Calu3 (cell line): ENCODE data around the gene TMEM170A. TPM values are rescaled to one million over a fixed set of nuclear protein-coding genes. Genes with fewer than 3 reads are reported as not detected.

Source experiments
- BruUV-seq: library from RNA; stranded (reverse); fragments of 400-500 nt; replicated peaks from 2 replicates; lab custom pipeline; 2021; lab: Mats Ljungman, UMichigan
- CTCF ChIA-PET: fragments of 300-600 bp; sonication (Branson Sonifier 250); formaldehyde crosslinking; loops from one replicate; lab custom pipeline; 2022; ENCODE audit warnings: antibody characterized with exemption; lab: Charles Lee
- DNase-seq: peaks from one replicate; pipeline ENCODE4 v3.0.0; 2022
- H3K27ac Mint-ChIP-seq: one replicate; pipeline ENCODE4 v1.8.0; 2022; ENCODE audit warnings: mixed read lengths; ENCODE audit not compliant: unreplicated experiment
- H3K27me3 Mint-ChIP-seq: one replicate; pipeline ENCODE4 v1.8.0; 2022; ENCODE audit warnings: mixed read lengths; ENCODE audit not compliant: unreplicated experiment
- H3K36me3 Mint-ChIP-seq: one replicate; pipeline ENCODE4 v1.8.0; 2022; ENCODE audit warnings: mild to moderate bottlenecking, moderate library complexity, mixed read lengths; ENCODE audit not compliant: insufficient read depth, unreplicated experiment
- H3K4me1 Mint-ChIP-seq: one replicate; pipeline ENCODE4 v1.8.0; 2022; ENCODE audit warnings: mild to moderate bottlenecking, low read depth, mixed read lengths; ENCODE audit not compliant: unreplicated experiment
- H3K4me3 Mint-ChIP-seq: one replicate; pipeline ENCODE4 v1.8.0; 2022; ENCODE audit warnings: mild to moderate bottlenecking, low read depth, moderate library complexity, mixed read lengths; ENCODE audit not compliant: unreplicated experiment
- H3K9me3 Mint-ChIP-seq: one replicate; pipeline ENCODE4 v1.8.0; 2022; ENCODE audit warnings: low read depth, mixed read lengths; ENCODE audit not compliant: unreplicated experiment
- CTCF ChIP-seq: fragments of 200-600 bp; IDR thresholded peaks from one replicate; pipeline ENCODE4 v1.8.0; 2022; ENCODE audit warnings: antibody characterized with exemption; ENCODE audit not compliant: unreplicated experiment
- intact Hi-C: fragments of 100-400 bp; cut with micrococcal nuclease; formaldehyde crosslinking; loops from one replicate; pipeline ENCODE4 v1.10.0; 2022; ENCODE audit not compliant: unreplicated experiment
- total RNA-seq: library from RNA; stranded (reverse); gene quantifications from 2 replicates; pipeline ENCODE4 v1.2.3, GENCODE V29; 2022

Gene TMEM170A
- total RNA-seq, 1 experiment from 2014 or later, result 52.5 TPM

- H3K4me1 Mint-ChIP-seq, result peaks cover 6% of the 10 kb centered on the region
- peaks cover 12% of the 10 kb centered on the region for H3K27me3 Mint-ChIP-seq
- H3K36me3 Mint-ChIP-seq, result peaks cover 6% of the 10 kb centered on the region
- peak within 1 kb of the TSS; percentile 72 for H3K4me3 Mint-ChIP-seq
- peak within 1 kb of the TSS; percentile 54 for H3K27ac Mint-ChIP-seq
- intact Hi-C loops, result no loop called here
- DNase-seq, result peak; percentile 76
- TF ChIP-seq CTCF, result no peak
- no peaks in the 10 kb centered on the region for H3K9me3 Mint-ChIP-seq
- CTCF ChIA-PET, result interaction anchor here (0.5 to 1.8 kb wide), 6 partner anchors 9 to 899 kb away, joined by 3 to 10 read pairs (median 4); no protein-coding TSS in a partner anchor
- BruUV-seq, result no TSS peak
Measured at GRCh38 chr16:75495076-75495674, 30.7 kb upstream of the TMEM170A start, which contains the start of gene CHST6. TSS of gene CHST6 (minus strand) at chr16:75495441. CDS start at chr16:75479828, 15,613 bp downstream.

- peaks cover 6% of the 10 kb centered on the region for H3K36me3 Mint-ChIP-seq
- H3K27ac Mint-ChIP-seq, result peak overlapping the region; percentile 54
- H3K27me3 Mint-ChIP-seq, result peaks cover 12% of the 10 kb centered on the region
- intact Hi-C loops, result no loop called here
- H3K4me1 Mint-ChIP-seq, result peaks cover 6% of the 10 kb centered on the region
- TF ChIP-seq CTCF, result no peak
- no peak for DNase-seq
- H3K4me3 Mint-ChIP-seq, result peak overlapping the region; percentile 72
- H3K9me3 Mint-ChIP-seq, result no peaks in the 10 kb centered on the region
- CTCF ChIA-PET, result interaction anchor here (0.7 to 1.8 kb wide), 4 partner anchors 11 to 555 kb away, joined by 3 to 10 read pairs (median 4); no protein-coding TSS in a partner anchor
- TSS peak; percentile 63 for BruUV-seq
Measured at GRCh38 chr16:75494661-75495075, 30.2 kb upstream of the TMEM170A start.

GRCh38 chr16:75494184-75494583, 29.7 kb upstream of the TMEM170A start:
- no peak for TF ChIP-seq CTCF
- DNase-seq, result no peak
- CTCF ChIA-PET, result interaction anchor here (1.4 to 1.8 kb wide), 2 partner anchors 11 to 23 kb away, joined by 5 to 10 read pairs; no protein-coding TSS in a partner anchor
- H3K4me1 Mint-ChIP-seq, result peaks cover 6% of the 10 kb centered on the region
- H3K9me3 Mint-ChIP-seq, result no peaks in the 10 kb centered on the region
- H3K4me3 Mint-ChIP-seq, result peak overlapping the region; percentile 72
- H3K27ac Mint-ChIP-seq, result no peak overlapping the region
- intact Hi-C loops, result no loop called here
- peaks cover 12% of the 10 kb centered on the region for H3K27me3 Mint-ChIP-seq
- H3K36me3 Mint-ChIP-seq, result peaks cover 6% of the 10 kb centered on the region
- BruUV-seq, result no TSS peak

GRCh38 chr16:75491876-75492275, 27.4 kb upstream of the TMEM170A start:
- no peak overlapping the region for H3K4me3 Mint-ChIP-seq
- peak; percentile 41 for TF ChIP-seq CTCF
- H3K4me1 Mint-ChIP-seq, result peaks cover 7% of the 10 kb centered on the region
- H3K27me3 Mint-ChIP-seq, result peaks cover 12% of the 10 kb centered on the region
- no TSS peak for BruUV-seq
- H3K27ac Mint-ChIP-seq, result no peak overlapping the region
- intact Hi-C loops, result no loop called here
- CTCF ChIA-PET, result interaction anchor here (0.6 to 1.7 kb wide), 3 partner anchors 20 to 630 kb away, joined by 3 to 11 read pairs (median 4); no protein-coding TSS in a partner anchor
- DNase-seq, result peak; percentile 69
- no peaks in the 10 kb centered on the region for H3K9me3 Mint-ChIP-seq
- H3K36me3 Mint-ChIP-seq, result peaks cover 6% of the 10 kb centered on the region
